IPS-15b (cell line): ENCODE measurements around the gene CTSZ.
"Not testable (repeated sequence)": the region's sequence is repeated elsewhere in the genome, so short reads cannot be mapped to it uniquely, and the experiment has no call there.

Source experiments
- H3K27me3 ChIP-seq: one replicate; pipeline ENCODE4 v1.6.1; 2013; ENCODE audit warnings: low read length; ENCODE audit not compliant: control insufficient read depth, insufficient read depth
- H3K36me3 ChIP-seq: one replicate; pipeline ENCODE4 v1.6.1; 2013; ENCODE audit warnings: low read length; ENCODE audit not compliant: control insufficient read depth, insufficient read depth
- H3K4me1 ChIP-seq: one replicate; pipeline ENCODE4 v1.6.1; 2013; ENCODE audit warnings: mild to moderate bottlenecking, low read length; ENCODE audit not compliant: control insufficient read depth, insufficient read depth
- H3K4me3 ChIP-seq: one replicate; pipeline ENCODE4 v1.5.1; 2013; ENCODE audit warnings: low read depth, low read length
- H3K9ac ChIP-seq: one replicate; pipeline ENCODE4 v1.6.1; 2013; ENCODE audit warnings: low read depth, mild to moderate bottlenecking, low read length
- H3K9me3 ChIP-seq: one replicate; pipeline ENCODE4 v1.6.1; 2013; ENCODE audit warnings: mild to moderate bottlenecking, low read length; ENCODE audit not compliant: control insufficient read depth, insufficient read depth

CTSZ gene

GRCh38 chr20:59018817-59019216, 11.8 kb upstream of the CTSZ start:
- H3K9me3 ChIP-seq = no peaks in the 10 kb centered on the region
- no peaks in the 10 kb centered on the region for H3K36me3 ChIP-seq
- H3K4me3 ChIP-seq = no peak overlapping the region
- H3K27me3 ChIP-seq = peaks cover 4% of the 10 kb centered on the region
- no peak overlapping the region for H3K9ac ChIP-seq
- H3K4me1 ChIP-seq = no peaks in the 10 kb centered on the region

- H3K27me3 ChIP-seq = peaks cover 5% of the 10 kb centered on the region
- H3K9ac ChIP-seq = no peak overlapping the region
- no peaks in the 10 kb centered on the region for H3K36me3 ChIP-seq
- no peaks in the 10 kb centered on the region for H3K4me1 ChIP-seq
- no peak overlapping the region for H3K4me3 ChIP-seq
- no peaks in the 10 kb centered on the region for H3K9me3 ChIP-seq
Observed at GRCh38 chr20:59017493-59018231, 10.6 kb upstream of the CTSZ start.

- no peaks in the 10 kb centered on the region for H3K9me3 ChIP-seq
Observed at GRCh38 chr20:59016795-59017492, 9.9 kb upstream of the CTSZ start.

GRCh38 chr20:59015812-59016711, 9.0 kb upstream of the CTSZ start:
- Histone ChIP-seq H3K4me3 (no peak overlapping the region), H3K9me3 (no peaks in the 10 kb centered on the region), H3K9ac (no peak overlapping the region), H3K36me3 (no peaks in the 10 kb centered on the region), H3K4me1 (no peaks in the 10 kb centered on the region), H3K27me3 (peaks cover 5% of the 10 kb centered on the region)

More at GRCh38 chr20:59016795-59017492, 9.9 kb upstream of the CTSZ start:
- Histone ChIP-seq H3K4me3 (no peak overlapping the region), H3K9ac (no peak overlapping the region), H3K4me1 (no peaks in the 10 kb centered on the region), H3K36me3 (no peaks in the 10 kb centered on the region), H3K27me3 (peaks cover 5% of the 10 kb centered on the region)

GRCh38 chr20:59015411-59015810, 8.4 kb upstream of the CTSZ start:
- Histone ChIP-seq H3K4me3 (no peak overlapping the region), H3K4me1 (no peaks in the 10 kb centered on the region), H3K9ac (no peak overlapping the region), H3K27me3 (peaks cover 5% of the 10 kb centered on the region), H3K36me3 (no peaks in the 10 kb centered on the region), H3K9me3 (no peaks in the 10 kb centered on the region)

- no peaks in the 10 kb centered on the region for H3K9me3 ChIP-seq
- no peaks in the 10 kb centered on the region for H3K36me3 ChIP-seq
- no peaks in the 10 kb centered on the region for H3K4me1 ChIP-seq
- no peak overlapping the region for H3K9ac ChIP-seq
- peaks cover 5% of the 10 kb centered on the region for H3K27me3 ChIP-seq
- H3K4me3 ChIP-seq = no peak overlapping the region
Observed at GRCh38 chr20:59014680-59015389, 7.8 kb upstream of the CTSZ start.

GRCh38 chr20:59013959-59014608, 7.0 kb upstream of the CTSZ start:
- no peaks in the 10 kb centered on the region for H3K4me1 ChIP-seq
- H3K4me3 ChIP-seq = no peak overlapping the region
- H3K9ac ChIP-seq = no peak overlapping the region
- H3K36me3 ChIP-seq = no peaks in the 10 kb centered on the region
- no peaks in the 10 kb centered on the region for H3K9me3 ChIP-seq
- peaks cover 5% of the 10 kb centered on the region for H3K27me3 ChIP-seq

GRCh38 chr20:59013031-59013951, 6.2 kb upstream of the CTSZ start:
- Histone ChIP-seq H3K9me3 (no peaks in the 10 kb centered on the region), H3K27me3 (peaks cover 10% of the 10 kb centered on the region), H3K9ac (no peak overlapping the region), H3K4me3 (no peak overlapping the region), H3K4me1 (no peaks in the 10 kb centered on the region), H3K36me3 (no peaks in the 10 kb centered on the region)

GRCh38 chr20:59011874-59012157, 4.8 kb upstream of the CTSZ start:
- H3K27me3 ChIP-seq = peaks cover 15% of the 10 kb centered on the region
- H3K9me3 ChIP-seq, H3K4me3 ChIP-seq, H3K9ac ChIP-seq, H3K4me1 ChIP-seq, H3K36me3 ChIP-seq: not testable (repeated sequence)

- H3K9ac ChIP-seq = no peak overlapping the region
- H3K4me1 ChIP-seq = peaks cover 2% of the 10 kb centered on the region
Observed at GRCh38 chr20:59010995-59011873, 4.2 kb upstream of the CTSZ start.

More at GRCh38 chr20:59010995-59011873, 4.2 kb upstream of the CTSZ start:
- no peaks in the 10 kb centered on the region for H3K36me3 ChIP-seq
- peaks cover 15% of the 10 kb centered on the region for H3K27me3 ChIP-seq
- H3K9me3 ChIP-seq = no peaks in the 10 kb centered on the region
- no peak overlapping the region for H3K4me3 ChIP-seq
